Inferior parietal cortex (tissue), 1 donor: ENCODE data around the gene NFKB1.

Experiments used
- DNase-seq: peaks from one replicate; pipeline ENCODE4 v3.0.0-alpha.2; 2016; ENCODE audit errors: extremely low spot score

Gene NFKB1

GRCh38 chr4:102500352-102500695 lies 835 bp upstream of the NFKB1 start:
- DNase-seq, result peak; percentile 67

GRCh38 chr4:102501447-102501696 lies 213 bp downstream of the NFKB1 start:
- DNase-seq, result peak; percentile 25

GRCh38 chr4:102502543-102502818 lies 1.3 kb downstream of the NFKB1 start:
- DNase-seq, result peak; percentile 66

GRCh38 chr4:102503301-102503746 lies 2.2 kb downstream of the NFKB1 start:
- no peak for DNase-seq

GRCh38 chr4:102503831-102504786 lies 3.0 kb downstream of the NFKB1 start:
- DNase-seq, result peak; percentile 52

GRCh38 chr4:102504941-102505340 lies 3.8 kb downstream of the NFKB1 start:
- no peak for DNase-seq

- peak; percentile 7 for DNase-seq
Observed at GRCh38 chr4:102505708-102506107, 4.5 kb downstream of the NFKB1 start.

- peak; percentile 19 for DNase-seq
Observed at GRCh38 chr4:102506523-102506922, 5.4 kb downstream of the NFKB1 start.

GRCh38 chr4:102511830-102512605 lies 10.9 kb downstream of the NFKB1 start:
- no peak for DNase-seq

- DNase-seq, result no peak
Observed at GRCh38 chr4:102514298-102514964, 13.3 kb downstream of the NFKB1 start.

GRCh38 chr4:102517753-102518152 lies 16.6 kb downstream of the NFKB1 start:
- no peak for DNase-seq

GRCh38 chr4:102518703-102519131 lies 17.6 kb downstream of the NFKB1 start:
- no peak for DNase-seq

- DNase-seq, result no peak
Observed at GRCh38 chr4:102519925-102520324, 18.8 kb downstream of the NFKB1 start.

- no peak for DNase-seq
Observed at GRCh38 chr4:102521570-102521969, 20.4 kb downstream of the NFKB1 start.

GRCh38 chr4:102522031-102522440 lies 20.9 kb downstream of the NFKB1 start:
- no peak for DNase-seq

- DNase-seq, result no peak
Observed at GRCh38 chr4:102524691-102525090, 23.5 kb downstream of the NFKB1 start.

- DNase-seq, result no peak
Observed at GRCh38 chr4:102525097-102525496, 23.9 kb downstream of the NFKB1 start.

- DNase-seq, result no peak
Observed at GRCh38 chr4:102525504-102525903, 24.3 kb downstream of the NFKB1 start.

- no peak for DNase-seq
Observed at GRCh38 chr4:102526532-102526931, 25.4 kb downstream of the NFKB1 start.

- no peak for DNase-seq
Observed at GRCh38 chr4:102527695-102528283, 26.6 kb downstream of the NFKB1 start.

- no peak for DNase-seq
Observed at GRCh38 chr4:102529977-102530376, 28.8 kb downstream of the NFKB1 start.

GRCh38 chr4:102530986-102531385 lies 29.8 kb downstream of the NFKB1 start:
- DNase-seq, result no peak
